Mesendoderm (in vitro differentiated cells): Measurements from ENCODE around the gene SIRPB2.

ENCODE experiments used
- DNase-seq: peaks from one replicate; pipeline ENCODE4 v3.0.0; 2013
- H2AK5ac ChIP-seq: 2 replicates; pipeline ENCODE4 v1.6.1; 2013; ENCODE audit warnings: low read length, inconsistent platforms
- H2BK120ac ChIP-seq: 2 replicates; pipeline ENCODE4 v1.6.1; 2013; ENCODE audit warnings: low read depth, mild to moderate bottlenecking, low read length, moderate library complexity, mixed read lengths
- H2BK15ac ChIP-seq: replicated peaks from 2 replicates; pipeline ENCODE4 v1.6.1; 2013; ENCODE audit warnings: low read depth, mild to moderate bottlenecking, moderate library complexity
- H2BK5ac ChIP-seq: 2 replicates; pipeline ENCODE4 v1.6.1; 2013; ENCODE audit warnings: low read length, inconsistent platforms
- H3K18ac ChIP-seq: 2 replicates; pipeline ENCODE4 v1.6.1; 2013; ENCODE audit warnings: mild to moderate bottlenecking, low read length, mixed read lengths
- H3K23ac ChIP-seq: one replicate; pipeline ENCODE4 v1.6.1; 2013; ENCODE audit warnings: low read length
- H3K27ac ChIP-seq: 2 replicates; pipeline ENCODE4 v1.5.1; 2013; ENCODE audit warnings: low read depth, mild to moderate bottlenecking, inconsistent platforms, low read length, moderate library complexity
- H3K27me3 ChIP-seq: 2 replicates; pipeline ENCODE4 v1.6.1; 2013; ENCODE audit warnings: low read length, control low read depth, mild to moderate bottlenecking, inconsistent platforms; ENCODE audit not compliant: insufficient read depth, poor library complexity
- H3K36me3 ChIP-seq: 2 replicates; pipeline ENCODE4 v1.6.1; 2013; ENCODE audit warnings: low read length, inconsistent platforms; ENCODE audit not compliant: control insufficient read depth, insufficient read depth
- H3K4ac ChIP-seq: one replicate; pipeline ENCODE4 v1.6.1; 2013; ENCODE audit warnings: low read depth, mild to moderate bottlenecking, low read length, moderate library complexity
- H3K4me1 ChIP-seq: 2 replicates; pipeline ENCODE4 v1.6.1; 2013; ENCODE audit warnings: low read depth, low read length, inconsistent platforms; ENCODE audit not compliant: control insufficient read depth
- H3K4me2 ChIP-seq: 2 replicates; pipeline ENCODE4 v1.6.1; 2013; ENCODE audit warnings: low read length
- H3K4me3 ChIP-seq: 2 replicates; pipeline ENCODE4 v1.5.1; 2013; ENCODE audit warnings: mild to moderate bottlenecking, low read length
- H3K56ac ChIP-seq: one replicate; pipeline ENCODE4 v1.6.1; 2013; ENCODE audit warnings: low read length
- H3K79me1 ChIP-seq: 2 replicates; pipeline ENCODE4 v1.6.1; 2013; ENCODE audit warnings: low read length, inconsistent platforms
- H3K79me2 ChIP-seq: 2 replicates; pipeline ENCODE4 v1.6.1; 2013; ENCODE audit warnings: mild to moderate bottlenecking, low read length; ENCODE audit not compliant: control insufficient read depth, insufficient read depth
- H3K9ac ChIP-seq: 2 replicates; pipeline ENCODE4 v1.6.1; 2013; ENCODE audit warnings: low read length, inconsistent platforms
- H4K5ac ChIP-seq: one replicate; pipeline ENCODE4 v1.6.1; 2013; ENCODE audit warnings: low read length
- H4K8ac ChIP-seq: one replicate; pipeline ENCODE4 v1.6.1; 2013; ENCODE audit warnings: low read depth, mild to moderate bottlenecking, control low read depth, low read length, moderate library complexity
- WGBS: extraction: QIAGEN DNeasy Blood & Tissue Kit; methylation state at CpG from one replicate; pipeline ENCODE4 v1.1.7; 2013; ENCODE audit warnings: low lambda C conversion rate, missing lambda C conversion rate; ENCODE audit not compliant: insufficient coverage; ENCODE audit errors: extremely low coverage; 5-methylcytosine and 5-hydroxymethylcytosine counted together

SIRPB2 gene

DNA sequence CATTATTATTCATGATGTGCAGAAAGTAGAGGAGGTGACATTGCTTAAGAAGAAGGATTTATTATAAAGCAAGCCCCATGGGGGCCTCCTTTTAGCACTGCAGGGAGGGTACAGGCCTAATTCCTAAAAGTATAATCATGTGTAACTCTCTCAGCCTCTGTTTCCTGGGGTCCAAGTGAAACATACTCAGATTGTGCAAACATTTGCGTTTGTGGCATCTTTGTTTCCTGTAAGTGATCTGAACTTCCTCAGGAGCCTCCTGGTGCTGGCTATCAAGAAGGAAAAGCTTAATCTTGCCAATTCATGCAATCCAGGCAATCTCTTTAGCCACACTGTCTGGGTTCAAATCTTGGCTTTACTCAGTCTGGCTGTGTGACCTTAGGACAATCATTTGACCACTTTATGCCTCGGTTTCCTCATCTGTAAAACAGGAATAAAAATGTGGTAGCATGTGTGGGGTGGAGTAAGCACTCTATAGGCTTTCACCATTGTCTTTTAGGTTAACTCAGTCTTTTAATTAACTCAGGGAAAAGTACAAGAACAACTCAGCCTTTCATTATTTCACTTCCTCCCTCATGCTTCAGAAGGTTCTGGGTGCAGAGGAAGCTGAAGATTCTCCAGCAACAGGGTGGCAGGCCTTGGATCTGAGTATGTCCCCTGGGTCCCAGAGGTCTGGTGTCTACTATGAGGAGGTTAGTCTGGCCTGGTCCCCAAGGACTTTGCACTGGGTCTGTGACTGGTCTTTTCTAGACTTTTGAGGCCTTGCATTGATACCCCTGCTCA is 831 bp upstream of the SIRPB2 start:
- H3K79me1 ChIP-seq, result no peaks in the 10 kb centered on the region
- no peak overlapping the region for H3K23ac ChIP-seq
- no peak overlapping the region for H3K4ac ChIP-seq
- no peak overlapping the region for H2BK120ac ChIP-seq
- H3K36me3 ChIP-seq, result no peaks in the 10 kb centered on the region
- H3K56ac ChIP-seq, result no peak overlapping the region
- DNase-seq, result no peak
- no peak overlapping the region for H3K27ac ChIP-seq
- no peak overlapping the region for H3K4me3 ChIP-seq
- H2BK15ac ChIP-seq, result no peak overlapping the region
- no peak overlapping the region for H3K9ac ChIP-seq
- no peak overlapping the region for H3K4me2 ChIP-seq
- H2BK5ac ChIP-seq, result no peak overlapping the region
- H3K79me2 ChIP-seq, result no peaks in the 10 kb centered on the region
- no CpG with 5 or more reads among the region's 2 CpGs for WGBS
- H2AK5ac ChIP-seq, result no peak overlapping the region
- no peak overlapping the region for H4K8ac ChIP-seq
- H3K4me1 ChIP-seq, result no peaks in the 10 kb centered on the region
- H4K5ac ChIP-seq, result no peak overlapping the region
- no peak overlapping the region for H3K18ac ChIP-seq
- H3K27me3 ChIP-seq, result no peaks in the 10 kb centered on the region

DNA sequence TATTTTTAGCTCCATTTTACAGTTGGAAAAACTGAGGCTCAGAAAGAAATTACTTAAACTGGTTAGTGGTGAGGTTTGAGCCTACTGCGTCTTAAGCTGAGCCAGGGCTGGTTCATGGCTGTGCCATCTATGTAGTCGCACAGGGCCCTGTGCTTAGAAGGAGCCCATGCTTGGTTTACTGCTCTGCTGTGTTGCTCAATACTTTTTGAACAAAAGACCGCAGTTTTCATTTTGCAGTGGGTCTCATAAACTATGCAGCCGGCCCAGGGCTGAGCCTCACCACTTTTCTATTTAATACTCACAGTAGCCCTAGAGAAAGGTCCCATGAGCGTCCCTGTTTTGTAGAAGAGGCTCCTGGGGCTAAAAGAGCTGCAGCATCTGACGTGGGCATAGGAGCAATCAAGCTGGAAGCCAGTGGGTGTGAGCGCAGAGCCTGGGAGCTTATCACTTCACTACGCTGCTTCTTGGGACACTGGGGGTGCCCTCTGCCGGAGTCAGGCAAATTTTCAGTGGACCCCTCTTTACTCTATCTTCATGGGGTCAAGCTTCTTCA is 501 bp downstream of the SIRPB2 start:
- Histone ChIP-seq H4K8ac (no peak overlapping the region), H3K4me3 (no peak overlapping the region), H2BK120ac (no peak overlapping the region), H3K18ac (no peak overlapping the region), H3K36me3 (no peaks in the 10 kb centered on the region), H3K27me3 (no peaks in the 10 kb centered on the region), H3K4ac (no peak overlapping the region), H3K79me1 (no peaks in the 10 kb centered on the region), H2BK5ac (no peak overlapping the region), H3K79me2 (no peaks in the 10 kb centered on the region), H3K56ac (no peak overlapping the region), H3K4me1 (no peaks in the 10 kb centered on the region), H3K9ac (no peak overlapping the region), H3K27ac (no peak overlapping the region), H3K23ac (no peak overlapping the region), H2AK5ac (no peak overlapping the region), H3K4me2 (no peak overlapping the region), H2BK15ac (no peak overlapping the region), H4K5ac (no peak overlapping the region)
- no CpG with 5 or more reads among the region's 9 CpGs for WGBS
- DNase-seq, result no peak

GRCh38 chr20:1489764-1490436 is 1.3 kb downstream of the SIRPB2 start:
- H4K8ac ChIP-seq, result no peak overlapping the region
- no peak overlapping the region for H2BK120ac ChIP-seq
- H3K4ac ChIP-seq, result no peak overlapping the region
- H3K56ac ChIP-seq, result no peak overlapping the region
- H4K5ac ChIP-seq, result no peak overlapping the region
- DNase-seq, result no peak
- no peak overlapping the region for H2BK5ac ChIP-seq
- H3K79me2 ChIP-seq, result no peaks in the 10 kb centered on the region
- WGBS, result no CpG with 5 or more reads among the region's 6 CpGs
- no peak overlapping the region for H3K18ac ChIP-seq
- no peak overlapping the region for H2BK15ac ChIP-seq
- H2AK5ac ChIP-seq, result no peak overlapping the region
- no peak overlapping the region for H3K27ac ChIP-seq
- no peaks in the 10 kb centered on the region for H3K36me3 ChIP-seq
- no peak overlapping the region for H3K4me2 ChIP-seq
- no peak overlapping the region for H3K23ac ChIP-seq
- H3K4me1 ChIP-seq, result no peaks in the 10 kb centered on the region
- H3K9ac ChIP-seq, result no peak overlapping the region
- H3K79me1 ChIP-seq, result no peaks in the 10 kb centered on the region
- H3K4me3 ChIP-seq, result no peak overlapping the region
- no peaks in the 10 kb centered on the region for H3K27me3 ChIP-seq

DNA sequence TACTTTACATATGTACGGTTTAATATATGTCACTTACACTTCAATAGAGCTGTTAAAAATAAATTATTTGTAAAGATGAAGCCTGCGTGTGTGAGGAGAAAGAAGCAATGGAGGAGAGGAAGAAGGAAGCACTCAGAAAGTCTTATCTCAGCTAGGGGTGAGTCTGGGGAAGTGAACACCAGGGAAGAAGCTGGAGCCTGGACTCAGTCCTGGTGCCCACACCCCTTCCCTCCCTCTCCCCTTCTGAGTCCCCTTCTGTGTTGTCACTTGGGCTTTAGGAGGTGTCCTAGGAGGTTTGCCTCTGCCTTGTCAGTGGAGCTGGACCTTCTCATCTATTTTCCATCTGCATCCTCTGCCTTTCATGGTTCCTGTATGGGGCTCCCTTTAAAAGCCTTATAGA is 1.9 kb downstream of the SIRPB2 start:
- Histone ChIP-seq H3K9ac (no peak overlapping the region), H3K4me3 (no peak overlapping the region), H3K4me2 (no peak overlapping the region), H3K27ac (no peak overlapping the region), H3K27me3 (no peaks in the 10 kb centered on the region), H2AK5ac (no peak overlapping the region), H2BK15ac (no peak overlapping the region), H3K79me2 (no peaks in the 10 kb centered on the region), H3K23ac (no peak overlapping the region), H3K79me1 (no peaks in the 10 kb centered on the region), H2BK5ac (no peak overlapping the region), H3K56ac (no peak overlapping the region), H4K5ac (no peak overlapping the region), H3K18ac (no peak overlapping the region), H3K4ac (no peak overlapping the region), H2BK120ac (no peak overlapping the region), H3K36me3 (no peaks in the 10 kb centered on the region), H4K8ac (no peak overlapping the region), H3K4me1 (no peaks in the 10 kb centered on the region)
- WGBS, result no CpG with 5 or more reads among the region's 2 CpGs
- DNase-seq, result no peak

- Histone ChIP-seq H3K4me2 (no peak overlapping the region), H3K27ac (no peak overlapping the region), H3K4me1 (no peaks in the 10 kb centered on the region), H3K56ac (no peak overlapping the region), H2BK120ac (no peak overlapping the region), H4K8ac (no peak overlapping the region), H3K79me2 (no peaks in the 10 kb centered on the region), H2BK5ac (no peak overlapping the region), H3K4me3 (no peak overlapping the region), H3K18ac (no peak overlapping the region), H2AK5ac (no peak overlapping the region), H2BK15ac (no peak overlapping the region), H3K79me1 (no peaks in the 10 kb centered on the region), H3K36me3 (no peaks in the 10 kb centered on the region), H3K9ac (no peak overlapping the region), H3K4ac (no peak overlapping the region), H3K27me3 (no peaks in the 10 kb centered on the region), H4K5ac (no peak overlapping the region), H3K23ac (no peak overlapping the region)
- WGBS, result 100% methylated on average over 1 of the region's 2 CpGs
- DNase-seq, result no peak
Measured at GRCh38 chr20:1486566-1486965, 4.7 kb downstream of the SIRPB2 start.
